Subcutaneous abdominal adipose tissue (tissue), 5 donors: ENCODE measurements around the gene GALNT15.

Experiments
- H3K27ac ChIP-seq: one replicate; pipeline ENCODE4 v1.7.0; 2013; ENCODE audit warnings: low read depth, mild to moderate bottlenecking, inconsistent platforms, low read length, moderate library complexity
- H3K27me3 ChIP-seq, 5 donors: one replicate each; pipeline ENCODE4 v1.7.0; 2013; ENCODE audit warnings: low read length in 5 of 5, inconsistent platforms in 1 of 5; ENCODE audit not compliant: control insufficient read depth in 5 of 5, insufficient read depth in 4 of 5
- H3K36me3 ChIP-seq, 5 donors: one replicate each; pipeline ENCODE4 v1.7.0; 2013; ENCODE audit warnings: low read length in 5 of 5; ENCODE audit not compliant: control insufficient read depth in 5 of 5, insufficient read depth in 5 of 5
- H3K4me1 ChIP-seq, 5 donors: one replicate each; pipeline ENCODE4 v1.7.0; 2013; ENCODE audit warnings: low read length in 5 of 5, mild to moderate bottlenecking in 3 of 5, moderate library complexity in 1 of 5; ENCODE audit not compliant: control insufficient read depth in 5 of 5, insufficient read depth in 5 of 5
- H3K4me3 ChIP-seq, 5 donors: one replicate each; pipeline ENCODE4 v1.7.0; 2013; ENCODE audit warnings: low read length in 5 of 5, low read depth in 1 of 5
- H3K9ac ChIP-seq, 5 donors: one replicate each; pipeline ENCODE4 v1.7.0; 2013; ENCODE audit warnings: low read length in 5 of 5, mild to moderate bottlenecking in 4 of 5, moderate library complexity in 3 of 5
- H3K9me3 ChIP-seq, 5 donors: one replicate each; pipeline ENCODE4 v1.7.0; 2013; ENCODE audit warnings: low read length in 5 of 5; ENCODE audit not compliant: control insufficient read depth in 5 of 5
- donor health status: healthy.
- donor health status: healthy.
- donor health status: healthy.
- donor health status: healthy.
- donor health status: healthy.

The GALNT15 gene

GRCh38 chr3:16214366-16214765 lies 39.9 kb downstream of the GALNT15 start:
- Histone ChIP-seq H3K9me3 (no peaks in the 10 kb centered on the region), H3K27me3 (no peaks in the 10 kb centered on the region), H3K27ac (peak overlapping the region; percentile 70), H3K36me3 (peaks cover 0 to 50% (median 44%) of the 10 kb centered on the region in 5 donors), H3K4me3 (no peak overlapping the region), H3K4me1 (peaks cover 0 to 11% (median 5%) of the 10 kb centered on the region in 5 donors), H3K9ac (no peak overlapping the region)

- Histone ChIP-seq H3K4me1 (peaks cover 0 to 11% (median 5%) of the 10 kb centered on the region in 5 donors), H3K27ac (no peak overlapping the region), H3K9me3 (no peaks in the 10 kb centered on the region), H3K4me3 (no peak overlapping the region), H3K9ac (no peak overlapping the region), H3K36me3 (peaks cover 0 to 53% (median 49%) of the 10 kb centered on the region in 5 donors), H3K27me3 (no peaks in the 10 kb centered on the region)
Measured at GRCh38 chr3:16216373-16216935, 42.0 kb downstream of the GALNT15 start.

GRCh38 chr3:16219777-16220176 lies 45.3 kb downstream of the GALNT15 start:
- Histone ChIP-seq H3K36me3 (peaks cover 8 to 50% (median 38%) of the 10 kb centered on the region in 5 donors), H3K9me3 (no peaks in the 10 kb centered on the region), H3K4me3 (no peak overlapping the region), H3K27me3 (no peaks in the 10 kb centered on the region), H3K27ac (no peak overlapping the region), H3K9ac (no peak overlapping the region), H3K4me1 (peaks cover 0 to 8% (median 2%) of the 10 kb centered on the region in 5 donors)

- H3K36me3 ChIP-seq = peaks cover 8 to 56% (median 43%) of the 10 kb centered on the region in 5 donors
- no peaks in the 10 kb centered on the region for H3K9me3 ChIP-seq
- no peak overlapping the region for H3K27ac ChIP-seq
- H3K4me3 ChIP-seq = no peak overlapping the region
- no peaks in the 10 kb centered on the region for H3K27me3 ChIP-seq
- H3K9ac ChIP-seq = no peak overlapping the region
- no peaks in the 10 kb centered on the region for H3K4me1 ChIP-seq
Measured at GRCh38 chr3:16221990-16222389, 47.5 kb downstream of the GALNT15 start.

GRCh38 chr3:16222547-16222946 lies 48.1 kb downstream of the GALNT15 start:
- no peaks in the 10 kb centered on the region for H3K4me1 ChIP-seq
- no peak overlapping the region for H3K27ac ChIP-seq
- no peaks in the 10 kb centered on the region for H3K9me3 ChIP-seq
- H3K9ac ChIP-seq = no peak overlapping the region
- H3K4me3 ChIP-seq = no peak overlapping the region
- no peaks in the 10 kb centered on the region for H3K27me3 ChIP-seq
- H3K36me3 ChIP-seq = peaks cover 8 to 61% (median 49%) of the 10 kb centered on the region in 5 donors

- Histone ChIP-seq H3K27me3 (no peaks in the 10 kb centered on the region), H3K4me3 (no peak overlapping the region), H3K9me3 (no peaks in the 10 kb centered on the region), H3K36me3 (peaks cover 8 to 64% (median 50%) of the 10 kb centered on the region in 5 donors), H3K27ac (no peak overlapping the region), H3K4me1 (no peaks in the 10 kb centered on the region), H3K9ac (no peak overlapping the region)
Measured at GRCh38 chr3:16224325-16224724, 49.8 kb downstream of the GALNT15 start.

- Histone ChIP-seq H3K4me1 (no peaks in the 10 kb centered on the region), H3K4me3 (no peak overlapping the region), H3K9ac (no peak overlapping the region), H3K27me3 (no peaks in the 10 kb centered on the region), H3K27ac (no peak overlapping the region), H3K9me3 (peaks cover 0 to 3% (median 0%) of the 10 kb centered on the region in 5 donors), H3K36me3 (peaks cover 4 to 33% (median 21%) of the 10 kb centered on the region in 5 donors)
Measured at GRCh38 chr3:16227566-16227965, 53.1 kb downstream of the GALNT15 start.

- H3K27me3 ChIP-seq = no peaks in the 10 kb centered on the region
- H3K27ac ChIP-seq = no peak overlapping the region
- H3K4me3 ChIP-seq = no peak overlapping the region
- peaks cover 0 to 3% (median 0%) of the 10 kb centered on the region in 5 donors for H3K9me3 ChIP-seq
- H3K4me1 ChIP-seq = no peaks in the 10 kb centered on the region
- H3K36me3 ChIP-seq = peaks cover 0 to 29% (median 17%) of the 10 kb centered on the region in 5 donors
- H3K9ac ChIP-seq = no peak overlapping the region
Measured at GRCh38 chr3:16229681-16230080, 55.2 kb downstream of the GALNT15 start.

GRCh38 chr3:16231983-16232382 lies 57.5 kb downstream of the GALNT15 start:
- Histone ChIP-seq H3K27ac (no peak overlapping the region), H3K9ac (no peak overlapping the region), H3K4me1 (peaks cover 0 to 9% (median 0%) of the 10 kb centered on the region in 5 donors), H3K27me3 (no peaks in the 10 kb centered on the region), H3K36me3 (peaks cover 0 to 17% (median 10%) of the 10 kb centered on the region in 5 donors), H3K9me3 (peaks cover 0 to 3% (median 0%) of the 10 kb centered on the region in 5 donors), H3K4me3 (no peak overlapping the region)

- Histone ChIP-seq H3K9ac (no peak overlapping the region), H3K4me3 (no peak overlapping the region), H3K27ac (no peak overlapping the region), H3K36me3 (peaks cover 0 to 3% (median 0%) of the 10 kb centered on the region in 5 donors), H3K9me3 (peaks cover 0 to 3% (median 0%) of the 10 kb centered on the region in 5 donors), H3K4me1 (peaks cover 0 to 15% (median 2%) of the 10 kb centered on the region in 5 donors), H3K27me3 (no peaks in the 10 kb centered on the region)
Measured at GRCh38 chr3:16233806-16234205, 59.3 kb downstream of the GALNT15 start.
